Measurements from ENCODE around the gene CDK16. TPM values are rescaled to one million over a fixed set of nuclear protein-coding genes. Genes with fewer than 3 reads are reported as not detected.

CDK16 gene
- total RNA-seq, 1 experiment from 2014 or later = 134 TPM

DNA sequence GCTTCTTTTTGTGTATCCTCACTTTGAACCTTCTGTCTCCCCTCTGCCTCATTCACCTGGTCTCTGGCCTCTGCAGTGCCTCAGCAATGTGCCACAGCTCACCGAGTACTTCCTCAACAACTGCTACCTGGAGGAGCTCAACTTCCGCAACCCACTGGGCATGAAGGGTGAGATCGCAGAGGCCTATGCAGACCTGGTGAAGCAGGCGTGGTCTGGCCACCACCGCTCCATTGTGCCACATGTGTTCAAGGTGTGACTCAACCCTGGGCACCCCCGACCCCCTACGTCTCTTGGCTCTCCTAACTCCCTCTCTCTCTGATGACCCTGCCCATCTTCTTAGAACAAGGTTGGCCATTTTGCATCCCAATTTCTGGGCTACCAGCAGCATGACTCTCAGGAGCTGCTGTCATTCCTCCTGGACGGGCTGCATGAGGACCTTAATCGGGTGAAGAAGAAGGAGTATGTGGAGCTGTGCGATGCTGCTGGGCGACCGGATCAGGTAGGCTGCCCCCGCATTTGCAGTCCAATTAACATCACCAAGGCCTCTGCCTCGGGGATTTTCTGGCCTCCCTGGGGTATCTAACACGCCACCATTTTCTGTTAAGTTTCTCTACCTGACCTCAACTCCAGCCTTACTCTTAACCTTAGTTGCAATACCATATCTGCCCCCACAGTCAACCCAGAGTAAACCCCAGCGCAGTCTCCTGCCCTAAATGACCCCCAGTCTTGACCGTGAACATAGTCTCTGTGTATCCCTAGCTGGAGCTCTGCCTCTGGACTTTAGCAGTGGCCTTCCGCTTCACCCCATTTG, 22.9 kb downstream of the CDK16 start:
- no peak for TF ChIP-seq TCF7L2 (IDR thresholded peaks at IDR 0.05; ENCODE audit: low read depth, low read length)
- TF ChIP-seq, protein P1, sequence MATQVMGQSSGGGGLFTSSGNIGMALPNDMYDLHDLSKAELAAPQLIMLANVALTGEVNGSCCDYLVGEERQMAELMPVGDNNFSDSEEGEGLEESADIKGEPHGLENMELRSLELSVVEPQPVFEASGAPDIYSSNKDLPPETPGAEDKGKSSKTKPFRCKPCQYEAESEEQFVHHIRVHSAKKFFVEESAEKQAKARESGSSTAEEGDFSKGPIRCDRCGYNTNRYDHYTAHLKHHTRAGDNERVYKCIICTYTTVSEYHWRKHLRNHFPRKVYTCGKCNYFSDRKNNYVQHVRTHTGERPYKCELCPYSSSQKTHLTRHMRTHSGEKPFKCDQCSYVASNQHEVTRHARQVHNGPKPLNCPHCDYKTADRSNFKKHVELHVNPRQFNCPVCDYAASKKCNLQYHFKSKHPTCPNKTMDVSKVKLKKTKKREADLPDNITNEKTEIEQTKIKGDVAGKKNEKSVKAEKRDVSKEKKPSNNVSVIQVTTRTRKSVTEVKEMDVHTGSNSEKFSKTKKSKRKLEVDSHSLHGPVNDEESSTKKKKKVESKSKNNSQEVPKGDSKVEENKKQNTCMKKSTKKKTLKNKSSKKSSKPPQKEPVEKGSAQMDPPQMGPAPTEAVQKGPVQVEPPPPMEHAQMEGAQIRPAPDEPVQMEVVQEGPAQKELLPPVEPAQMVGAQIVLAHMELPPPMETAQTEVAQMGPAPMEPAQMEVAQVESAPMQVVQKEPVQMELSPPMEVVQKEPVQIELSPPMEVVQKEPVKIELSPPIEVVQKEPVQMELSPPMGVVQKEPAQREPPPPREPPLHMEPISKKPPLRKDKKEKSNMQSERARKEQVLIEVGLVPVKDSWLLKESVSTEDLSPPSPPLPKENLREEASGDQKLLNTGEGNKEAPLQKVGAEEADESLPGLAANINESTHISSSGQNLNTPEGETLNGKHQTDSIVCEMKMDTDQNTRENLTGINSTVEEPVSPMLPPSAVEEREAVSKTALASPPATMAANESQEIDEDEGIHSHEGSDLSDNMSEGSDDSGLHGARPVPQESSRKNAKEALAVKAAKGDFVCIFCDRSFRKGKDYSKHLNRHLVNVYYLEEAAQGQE (IDR thresholded peaks at IDR 0.05; ENCODE audit: insufficient read depth in 1 of 2, low read depth in 2 of 2, low read length in 1 of 2) = no peak
- TF ChIP-seq, protein P2, sequence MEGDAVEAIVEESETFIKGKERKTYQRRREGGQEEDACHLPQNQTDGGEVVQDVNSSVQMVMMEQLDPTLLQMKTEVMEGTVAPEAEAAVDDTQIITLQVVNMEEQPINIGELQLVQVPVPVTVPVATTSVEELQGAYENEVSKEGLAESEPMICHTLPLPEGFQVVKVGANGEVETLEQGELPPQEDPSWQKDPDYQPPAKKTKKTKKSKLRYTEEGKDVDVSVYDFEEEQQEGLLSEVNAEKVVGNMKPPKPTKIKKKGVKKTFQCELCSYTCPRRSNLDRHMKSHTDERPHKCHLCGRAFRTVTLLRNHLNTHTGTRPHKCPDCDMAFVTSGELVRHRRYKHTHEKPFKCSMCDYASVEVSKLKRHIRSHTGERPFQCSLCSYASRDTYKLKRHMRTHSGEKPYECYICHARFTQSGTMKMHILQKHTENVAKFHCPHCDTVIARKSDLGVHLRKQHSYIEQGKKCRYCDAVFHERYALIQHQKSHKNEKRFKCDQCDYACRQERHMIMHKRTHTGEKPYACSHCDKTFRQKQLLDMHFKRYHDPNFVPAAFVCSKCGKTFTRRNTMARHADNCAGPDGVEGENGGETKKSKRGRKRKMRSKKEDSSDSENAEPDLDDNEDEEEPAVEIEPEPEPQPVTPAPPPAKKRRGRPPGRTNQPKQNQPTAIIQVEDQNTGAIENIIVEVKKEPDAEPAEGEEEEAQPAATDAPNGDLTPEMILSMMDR (IDR thresholded peaks at IDR 0.05) = no peak
- TF ChIP-seq POLR2AphosphoS5 (IDR thresholded peaks at IDR 0.05; ENCODE audit: low read depth, low read length) = no peak
- no peak for TF ChIP-seq SIN3A (IDR thresholded peaks at IDR 0.05; ENCODE audit: borderline replicate concordance, insufficient read depth, low read depth, low read length)
- BruUV-seq (replicated peaks) = no TSS peak
- CTCF ChIA-PET = no interaction called here

DNA sequence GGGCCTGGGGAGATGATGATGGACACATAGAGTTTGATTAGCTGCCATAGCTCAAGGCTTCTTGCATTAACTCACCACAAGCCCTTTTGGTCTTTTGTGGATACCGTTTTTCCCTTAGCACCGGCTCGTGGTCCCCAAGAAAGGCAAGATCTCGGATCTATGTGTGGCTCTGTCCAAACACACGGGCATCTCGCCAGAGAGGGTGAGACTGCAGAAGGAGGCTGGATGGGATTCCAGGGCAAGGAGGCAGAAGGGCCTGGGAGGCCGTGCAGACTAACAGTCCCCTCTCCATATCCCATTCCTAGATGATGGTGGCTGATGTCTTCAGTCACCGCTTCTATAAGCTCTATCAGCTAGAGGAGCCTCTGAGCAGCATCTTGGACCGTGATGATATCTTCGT, 23.8 kb downstream of the CDK16 start:
- ATAC-seq (no peak), DNase-seq (ENCODE audit: low read depth, low spot score) (no peak)
- Histone ChIP-seq H3K9me3 (ENCODE audit: control insufficient read depth, insufficient read depth, low read depth, low read length) (no peaks in the 10 kb centered on the region), H3K27me3 (ENCODE audit: control insufficient read depth, insufficient read depth, low read length) (no peaks in the 10 kb centered on the region), H3K27ac (ENCODE audit: low read length) (no peak overlapping the region), H3K4me3 (ENCODE audit: low read depth in 2 of 2, low read length in 2 of 2) (no peak overlapping the region), H3K36me3 (ENCODE audit: control insufficient read depth, insufficient read depth, low read length) (no peaks in the 10 kb centered on the region; the same call in none of the 2 replicates), H3K4me1 (ENCODE audit: control insufficient read depth, insufficient read depth, low read length) (no peaks in the 10 kb centered on the region)
- POLR2A ChIA-PET = no interaction called here
- CTCF ChIA-PET = no interaction called here
- BruUV-seq (replicated peaks) = no TSS peak
- in situ Hi-C loops (cut with HindIII; ENCODE audit: low pct_unique_long_range_greater_than_20kb, low sequenced_read_pairs) = no loop called here
- intact Hi-C loops (cut with micrococcal nuclease; ENCODE audit: unreplicated experiment) = no loop called here
- TF ChIP-seq, protein P1 (IDR thresholded peaks at IDR 0.05; ENCODE audit: insufficient read depth in 1 of 2, low read depth in 2 of 2, low read length in 1 of 2) = no peak
- TF ChIP-seq POLR2AphosphoS5 (IDR thresholded peaks at IDR 0.05; ENCODE audit: low read depth, low read length) (no peak), TCF7L2 (IDR thresholded peaks at IDR 0.05; ENCODE audit: low read depth, low read length) (no peak), SIN3A (IDR thresholded peaks at IDR 0.05; ENCODE audit: borderline replicate concordance, insufficient read depth, low read depth, low read length) (no peak)
- TF ChIP-seq, protein P2 (IDR thresholded peaks at IDR 0.05) = no peak

More for the DNA sequence above, 22.9 kb downstream of the CDK16 start:
- Histone ChIP-seq H3K4me1 (ENCODE audit: control insufficient read depth, insufficient read depth, low read length) (no peaks in the 10 kb centered on the region), H3K27ac (ENCODE audit: low read length) (no peak overlapping the region), H3K36me3 (ENCODE audit: control insufficient read depth, insufficient read depth, low read length) (no peaks in the 10 kb centered on the region; the same call in none of the 2 replicates), H3K4me3 (ENCODE audit: low read depth in 2 of 2, low read length in 2 of 2) (no peak overlapping the region), H3K27me3 (ENCODE audit: control insufficient read depth, insufficient read depth, low read length) (no peaks in the 10 kb centered on the region), H3K9me3 (ENCODE audit: control insufficient read depth, insufficient read depth, low read depth, low read length) (no peaks in the 10 kb centered on the region)
- DNase-seq (ENCODE audit: low read depth, low spot score) (no peak), ATAC-seq (no peak)
- in situ Hi-C loops (cut with HindIII; ENCODE audit: low pct_unique_long_range_greater_than_20kb, low sequenced_read_pairs) (no loop called here), intact Hi-C loops (cut with micrococcal nuclease; ENCODE audit: unreplicated experiment) (no loop called here)
- POLR2A ChIA-PET = no interaction called here

Measured in Panc1 (cell line).